Immature natural killer cell (primary cell): ENCODE data around the gene ZBTB21. TPM values are rescaled to one million over a fixed set of nuclear protein-coding genes. Genes with fewer than 3 reads are reported as not detected.
"Not testable (repeated sequence)": the region's sequence is repeated elsewhere in the genome, so short reads cannot be mapped to it uniquely, and the experiment has no call there.

ENCODE experiments used
- DNase-seq, 3 donors: peaks; one replicate each; pipeline ENCODE4 v3.0.0; 2022; ENCODE audit warnings: mixed read lengths in 1 of 3
- H3K27ac Mint-ChIP-seq, 6 donors: one replicate each; pipeline ENCODE4 v1.8.0; 2020; ENCODE audit warnings: mixed read lengths in 6 of 6, mild to moderate bottlenecking in 5 of 6, inconsistent platforms in 4 of 6, moderate library complexity in 3 of 6
- H3K27me3 Mint-ChIP-seq, 3 donors: one replicate each; pipeline ENCODE4 v1.8.0; 2020 to 2021; ENCODE audit warnings: low read depth in 3 of 3, mild to moderate bottlenecking in 3 of 3, mixed read lengths in 3 of 3, moderate library complexity in 3 of 3, inconsistent platforms in 1 of 3
- H3K36me3 Mint-ChIP-seq, 3 donors: one replicate each; pipeline ENCODE4 v1.8.0; 2020; ENCODE audit warnings: mixed read lengths in 3 of 3, inconsistent platforms in 2 of 3, mild to moderate bottlenecking in 2 of 3
- H3K4me1 Mint-ChIP-seq, 2 donors: one replicate each; pipeline ENCODE4 v1.8.0; 2020; ENCODE audit warnings: inconsistent platforms in 2 of 2, mild to moderate bottlenecking in 2 of 2, mixed read lengths in 2 of 2, moderate library complexity in 1 of 2
- H3K4me3 Mint-ChIP-seq, 5 donors: one replicate each; pipeline ENCODE4 v1.8.0; 2020; ENCODE audit warnings: mild to moderate bottlenecking in 5 of 5, mixed read lengths in 5 of 5, inconsistent platforms in 3 of 5, moderate library complexity in 3 of 5
- H3K9me3 Mint-ChIP-seq, 6 donors: one replicate each; pipeline ENCODE4 v1.8.0; 2020; ENCODE audit warnings: mild to moderate bottlenecking in 6 of 6, mixed read lengths in 6 of 6, inconsistent platforms in 4 of 6, moderate library complexity in 3 of 6
- polyA plus RNA-seq, 3 donors: library from polyadenylated mRNA; unstranded; fragments of 300-500 nt; fragmentation: Illumina TruSeq; gene quantifications; one replicate each; pipeline ENCODE4 v1.2.3, GENCODE V29; 2021

ZBTB21 gene
- polyA plus RNA-seq, 3 donors from 2014 or later: 1.3 to 4.1 (median 2.2) TPM

GRCh38 chr21:41970751-41971653 lies 39.2 kb downstream of the ZBTB21 start:
- DNase-seq: no peak
- Mint-ChIP-seq H3K36me3 (no peaks in the 10 kb centered on the region), H3K27me3 (peaks cover 0 to 3% (median 0%) of the 10 kb centered on the region in 3 donors), H3K4me3 (no peak overlapping the region), H3K4me1 (no peaks in the 10 kb centered on the region), H3K27ac (no peak overlapping the region), H3K9me3 (no peaks in the 10 kb centered on the region)

- Mint-ChIP-seq H3K27me3 (peaks cover 0 to 3% (median under 1%) of the 10 kb centered on the region in 3 donors), H3K27ac (no peak overlapping the region), H3K4me1 (no peaks in the 10 kb centered on the region), H3K4me3 (no peak overlapping the region), H3K36me3 (no peaks in the 10 kb centered on the region), H3K9me3 (peaks cover 0 to 2% (median 0%) of the 10 kb centered on the region in 6 donors)
- no peak for DNase-seq
Measured at GRCh38 chr21:41970106-41970391, 40.1 kb downstream of the ZBTB21 start.

GRCh38 chr21:41967708-41968107 lies 42.5 kb downstream of the ZBTB21 start:
- no peaks in the 10 kb centered on the region for H3K4me1 Mint-ChIP-seq
- H3K27ac Mint-ChIP-seq: no peak overlapping the region
- peaks cover 0 to 4% (median 2%) of the 10 kb centered on the region in 3 donors for H3K27me3 Mint-ChIP-seq
- DNase-seq: no peak
- no peak overlapping the region for H3K4me3 Mint-ChIP-seq
- no peaks in the 10 kb centered on the region for H3K36me3 Mint-ChIP-seq
- peaks cover 0 to 2% (median 0%) of the 10 kb centered on the region in 6 donors for H3K9me3 Mint-ChIP-seq

GRCh38 chr21:41966872-41967621 lies 43.1 kb downstream of the ZBTB21 start:
- no peak for DNase-seq
- Mint-ChIP-seq H3K4me3 (no peak overlapping the region), H3K27ac (no peak overlapping the region), H3K27me3 (peaks cover 0 to 4% (median 2%) of the 10 kb centered on the region in 3 donors), H3K36me3 (no peaks in the 10 kb centered on the region), H3K4me1 (no peaks in the 10 kb centered on the region), H3K9me3 (peaks cover 0 to 2% (median 0%) of the 10 kb centered on the region in 6 donors)

- no peak overlapping the region for H3K27ac Mint-ChIP-seq
- peaks cover 1 to 4% (median 2%) of the 10 kb centered on the region in 3 donors for H3K27me3 Mint-ChIP-seq
- no peak for DNase-seq
- H3K36me3 Mint-ChIP-seq: no peaks in the 10 kb centered on the region
- H3K4me3 Mint-ChIP-seq: no peak overlapping the region
- H3K4me1 Mint-ChIP-seq: no peaks in the 10 kb centered on the region
- H3K9me3 Mint-ChIP-seq: peaks cover 0 to 2% (median 0%) of the 10 kb centered on the region in 6 donors
Measured at GRCh38 chr21:41966041-41966833, 43.9 kb downstream of the ZBTB21 start.

- Mint-ChIP-seq H3K27me3 (peaks cover 1 to 4% (median 2%) of the 10 kb centered on the region in 3 donors), H3K36me3 (no peaks in the 10 kb centered on the region), H3K27ac (no peak overlapping the region), H3K4me3 (no peak overlapping the region), H3K4me1 (no peaks in the 10 kb centered on the region), H3K9me3 (peaks cover 0 to 2% (median 0%) of the 10 kb centered on the region in 6 donors)
- no peak for DNase-seq
Measured at GRCh38 chr21:41965461-41966013, 44.6 kb downstream of the ZBTB21 start.

- H3K9me3 Mint-ChIP-seq: peaks cover 0 to 2% (median 0%) of the 10 kb centered on the region in 6 donors
- no peak overlapping the region for H3K27ac Mint-ChIP-seq
- H3K36me3 Mint-ChIP-seq: no peaks in the 10 kb centered on the region
- peaks cover 1 to 7% (median 5%) of the 10 kb centered on the region in 3 donors for H3K27me3 Mint-ChIP-seq
- no peak for DNase-seq
- no peaks in the 10 kb centered on the region for H3K4me1 Mint-ChIP-seq
- H3K4me3 Mint-ChIP-seq: no peak overlapping the region
Measured at GRCh38 chr21:41965045-41965444, 45.1 kb downstream of the ZBTB21 start.

GRCh38 chr21:41964171-41964570 lies 46.0 kb downstream of the ZBTB21 start:
- Mint-ChIP-seq H3K9me3 (peaks cover 0 to 2% (median 0%) of the 10 kb centered on the region in 6 donors), H3K4me3 (no peak overlapping the region), H3K4me1 (no peaks in the 10 kb centered on the region), H3K36me3 (no peaks in the 10 kb centered on the region), H3K27me3 (peaks cover 4 to 7% (median 5%) of the 10 kb centered on the region in 3 donors), H3K27ac (no peak overlapping the region)
- DNase-seq: no peak

- no peaks in the 10 kb centered on the region for H3K4me1 Mint-ChIP-seq
- H3K4me3 Mint-ChIP-seq: no peak overlapping the region
- no peaks in the 10 kb centered on the region for H3K36me3 Mint-ChIP-seq
- no peak overlapping the region for H3K27ac Mint-ChIP-seq
- H3K27me3 Mint-ChIP-seq: peaks cover 4 to 7% (median 5%) of the 10 kb centered on the region in 3 donors
- H3K9me3 Mint-ChIP-seq: peaks cover 0 to 2% (median 0%) of the 10 kb centered on the region in 6 donors
- DNase-seq: no peak
Measured at GRCh38 chr21:41962425-41962966, 47.7 kb downstream of the ZBTB21 start.

- no peak overlapping the region for H3K4me3 Mint-ChIP-seq
- peaks cover 4 to 7% (median 5%) of the 10 kb centered on the region in 3 donors for H3K27me3 Mint-ChIP-seq
- no peaks in the 10 kb centered on the region for H3K4me1 Mint-ChIP-seq
- DNase-seq: no peak
- H3K27ac Mint-ChIP-seq: no peak overlapping the region
- no peaks in the 10 kb centered on the region for H3K36me3 Mint-ChIP-seq
- peaks cover 0 to 2% (median 0%) of the 10 kb centered on the region in 6 donors for H3K9me3 Mint-ChIP-seq
Measured at GRCh38 chr21:41961753-41962152, 48.4 kb downstream of the ZBTB21 start.

GRCh38 chr21:41961282-41961701 lies 48.9 kb downstream of the ZBTB21 start:
- no peaks in the 10 kb centered on the region for H3K36me3 Mint-ChIP-seq
- H3K4me1 Mint-ChIP-seq: no peaks in the 10 kb centered on the region
- peaks cover 4 to 7% (median 5%) of the 10 kb centered on the region in 3 donors for H3K27me3 Mint-ChIP-seq
- H3K27ac Mint-ChIP-seq: no peak overlapping the region
- H3K4me3 Mint-ChIP-seq: no peak overlapping the region
- H3K9me3 Mint-ChIP-seq: peaks cover 0 to 2% (median 0%) of the 10 kb centered on the region in 6 donors
- DNase-seq: no peak

GRCh38 chr21:41960386-41960785 lies 49.8 kb downstream of the ZBTB21 start:
- Mint-ChIP-seq H3K4me3 (no peak overlapping the region), H3K9me3 (peaks cover 0 to 2% (median 0%) of the 10 kb centered on the region in 6 donors), H3K36me3 (no peaks in the 10 kb centered on the region), H3K27me3 (peaks cover 4 to 8% (median 5%) of the 10 kb centered on the region in 3 donors), H3K27ac (no peak overlapping the region), H3K4me1 (no peaks in the 10 kb centered on the region)
- no peak for DNase-seq

- H3K4me1 Mint-ChIP-seq, H3K36me3 Mint-ChIP-seq, H3K27me3 Mint-ChIP-seq, H3K9me3 Mint-ChIP-seq, H3K4me3 Mint-ChIP-seq, H3K27ac Mint-ChIP-seq, DNase-seq: not testable (repeated sequence)
Measured at GRCh38 chr21:41959697-41960096, 50.5 kb downstream of the ZBTB21 start.
